AG09309 (cell line): ENCODE measurements around the gene CCDC120.

Experiments
- DNase-seq: peaks from one replicate; pipeline ENCODE4 v3.0.0-alpha.2; 2010; ENCODE audit warnings: low read depth
- H3K4me3 ChIP-seq: 2 replicates; pipeline ENCODE4 v1.5.1; 2011; ENCODE audit warnings: mild to moderate bottlenecking, low read depth, low read length, moderate library complexity; ENCODE audit not compliant: control insufficient read depth
- TF ChIP-seq, protein P1 (sequence below): IDR thresholded peaks from 2 replicates; pipeline ENCODE4 v1.5.1; 2011; ENCODE audit warnings: mild to moderate bottlenecking, low read depth, low read length, inconsistent platforms; ENCODE audit not compliant: insufficient read depth, control insufficient read depth; ENCODE audit errors: missing control alignments

The CCDC120 gene

DNA sequence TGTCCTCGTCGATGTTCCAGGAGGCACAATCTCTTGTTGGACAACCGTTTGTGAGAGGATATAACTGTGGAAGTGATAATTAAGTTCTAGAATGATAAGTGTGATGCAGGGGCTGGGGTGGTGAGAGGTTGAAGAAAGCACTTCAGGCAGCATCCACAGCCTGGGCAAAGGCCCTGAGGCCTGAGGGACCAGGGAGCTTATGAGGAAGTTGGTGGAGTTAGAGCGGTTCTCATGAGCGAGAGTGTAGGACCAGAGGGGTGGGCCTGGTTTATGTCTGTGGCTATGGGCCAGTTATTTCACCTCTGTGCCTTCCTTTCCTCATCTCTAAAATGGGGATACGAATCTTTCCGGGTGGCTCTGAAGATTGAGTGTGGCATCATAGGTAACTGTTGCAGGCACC is 2.7 kb downstream of the CCDC120 start:
- TF ChIP-seq, protein P1, sequence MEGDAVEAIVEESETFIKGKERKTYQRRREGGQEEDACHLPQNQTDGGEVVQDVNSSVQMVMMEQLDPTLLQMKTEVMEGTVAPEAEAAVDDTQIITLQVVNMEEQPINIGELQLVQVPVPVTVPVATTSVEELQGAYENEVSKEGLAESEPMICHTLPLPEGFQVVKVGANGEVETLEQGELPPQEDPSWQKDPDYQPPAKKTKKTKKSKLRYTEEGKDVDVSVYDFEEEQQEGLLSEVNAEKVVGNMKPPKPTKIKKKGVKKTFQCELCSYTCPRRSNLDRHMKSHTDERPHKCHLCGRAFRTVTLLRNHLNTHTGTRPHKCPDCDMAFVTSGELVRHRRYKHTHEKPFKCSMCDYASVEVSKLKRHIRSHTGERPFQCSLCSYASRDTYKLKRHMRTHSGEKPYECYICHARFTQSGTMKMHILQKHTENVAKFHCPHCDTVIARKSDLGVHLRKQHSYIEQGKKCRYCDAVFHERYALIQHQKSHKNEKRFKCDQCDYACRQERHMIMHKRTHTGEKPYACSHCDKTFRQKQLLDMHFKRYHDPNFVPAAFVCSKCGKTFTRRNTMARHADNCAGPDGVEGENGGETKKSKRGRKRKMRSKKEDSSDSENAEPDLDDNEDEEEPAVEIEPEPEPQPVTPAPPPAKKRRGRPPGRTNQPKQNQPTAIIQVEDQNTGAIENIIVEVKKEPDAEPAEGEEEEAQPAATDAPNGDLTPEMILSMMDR, result no peak
- H3K4me3 ChIP-seq, result no peak overlapping the region
- DNase-seq, result no peak

DNA sequence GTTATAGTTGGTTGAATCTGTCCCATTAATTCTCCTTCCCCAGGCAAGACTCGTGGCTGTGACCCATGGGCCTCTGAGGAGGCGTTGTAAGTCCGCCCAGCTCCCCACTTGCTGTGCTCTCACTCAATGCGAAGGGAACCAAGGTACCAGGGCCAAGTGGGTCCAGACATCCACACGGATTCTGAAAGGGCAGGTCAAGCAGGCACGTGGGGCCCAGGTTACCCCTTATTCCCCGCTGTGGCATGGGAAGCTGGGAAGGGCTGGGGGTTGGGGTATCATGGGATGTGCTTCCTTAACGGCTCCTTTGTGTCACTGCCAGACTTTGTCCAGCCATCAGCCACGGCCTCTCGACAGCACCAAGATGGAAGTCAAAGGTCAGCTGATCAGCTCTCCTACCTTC is 3.1 kb downstream of the CCDC120 start:
- TF ChIP-seq, protein P1, result no peak
- no peak for DNase-seq
- no peak overlapping the region for H3K4me3 ChIP-seq

DNA sequence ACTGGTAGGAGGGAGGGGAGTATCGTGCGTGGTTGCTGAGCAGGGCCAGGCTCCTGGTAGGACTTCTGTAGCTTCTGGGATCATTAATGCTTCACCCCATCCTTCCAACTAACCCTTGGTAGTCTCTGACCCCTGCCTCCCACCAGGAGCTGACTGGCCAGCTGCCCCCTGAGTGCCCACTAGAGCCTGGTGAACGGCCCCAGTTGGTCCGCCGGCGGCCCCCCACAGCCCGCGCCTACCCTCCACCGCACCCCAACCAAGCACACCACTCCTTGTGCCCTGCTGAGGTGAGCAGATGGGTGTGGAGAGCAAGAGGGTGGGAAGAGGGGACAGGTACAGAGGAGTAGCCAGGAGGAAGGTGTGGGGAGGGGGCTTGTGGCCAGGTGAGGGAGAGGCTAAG is 4.9 kb downstream of the CCDC120 start:
- DNase-seq, result no peak
- TF ChIP-seq, protein P1, result no peak
- no peak overlapping the region for H3K4me3 ChIP-seq

GRCh38 chrX:49064303-49064702 is 5.5 kb downstream of the CCDC120 start:
- no peak for DNase-seq
- H3K4me3 ChIP-seq, result no peak overlapping the region
- TF ChIP-seq, protein P1, result no peak

- no peak overlapping the region for H3K4me3 ChIP-seq
- TF ChIP-seq, protein P1, result no peak
- DNase-seq, result no peak
Observed at GRCh38 chrX:49064735-49065134, 5.9 kb downstream of the CCDC120 start.

GRCh38 chrX:49066278-49066677 is 7.5 kb downstream of the CCDC120 start:
- no peak for DNase-seq
- H3K4me3 ChIP-seq, result no peak overlapping the region
- TF ChIP-seq, protein P1, result no peak

GRCh38 chrX:49066690-49067089 is 7.9 kb downstream of the CCDC120 start:
- TF ChIP-seq, protein P1, result no peak
- no peak overlapping the region for H3K4me3 ChIP-seq
- DNase-seq, result no peak
